Measurements from ENCODE around the gene FOXO6.
A peak's percentile ranks its signal among the peaks of the same experiment; 100 is the strongest.

Gene FOXO6

DNA sequence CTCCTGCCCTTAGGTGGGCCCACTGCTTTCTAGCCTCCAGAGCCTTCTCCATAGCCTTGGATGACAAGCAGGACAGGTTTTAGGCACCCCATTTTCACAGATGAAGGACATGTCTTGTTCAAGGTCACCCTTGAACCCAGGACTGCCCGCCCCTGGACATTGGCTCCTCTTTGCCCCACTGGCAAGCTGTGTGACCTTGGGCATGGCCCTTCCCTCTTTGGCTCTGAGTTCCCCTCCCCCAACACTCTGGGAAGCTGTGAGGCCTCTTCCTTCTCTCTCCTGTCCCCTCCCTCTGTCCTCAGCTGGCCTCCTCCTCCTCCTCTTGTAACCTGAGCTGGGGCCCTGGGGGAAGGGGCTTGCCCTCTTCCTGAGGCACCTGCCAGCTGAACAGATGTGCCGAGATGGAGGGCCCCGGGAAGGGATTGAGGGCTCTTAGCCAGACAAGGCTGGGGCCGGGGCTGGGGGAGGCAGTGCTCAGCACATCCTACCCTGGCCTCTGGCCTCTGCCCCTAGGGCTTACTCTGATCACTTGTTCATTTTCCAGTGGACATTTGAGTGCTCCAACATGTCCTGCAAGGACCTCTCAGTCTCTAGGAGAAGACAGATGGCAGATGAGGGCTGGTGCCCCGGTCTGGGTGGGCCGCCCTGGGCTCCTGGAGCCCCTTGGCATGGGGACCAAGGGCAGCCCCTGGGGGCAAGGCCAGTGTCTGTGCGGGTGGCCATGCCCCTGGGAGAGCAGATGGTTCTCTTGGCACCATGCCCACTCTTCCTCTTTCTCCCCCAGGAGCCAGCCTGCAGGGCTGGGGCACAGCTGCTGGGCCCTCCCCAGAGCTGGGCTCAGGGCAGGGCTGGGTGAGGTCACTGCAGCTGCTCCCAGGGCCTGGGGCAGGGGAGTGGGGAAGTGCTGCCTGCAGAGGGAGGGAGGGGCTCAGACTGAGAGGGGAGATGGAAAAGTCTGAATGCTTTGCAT lies 10.7 kb downstream of the FOXO6 start:
- Histone ChIP-seq H3K4me1 (ENCODE audit: control insufficient read depth in 1 of 2, insufficient read depth in 2 of 2, low read length in 2 of 2) (peaks cover 0 to 14% of the 10 kb centered on the region in 2 donors), H3K27me3 (ENCODE audit: low read depth, low read length) (peaks cover 15% of the 10 kb centered on the region), H3K36me3 (ENCODE audit: control insufficient read depth in 1 of 2, insufficient read depth in 2 of 2, low read length in 2 of 2) (no peaks in the 10 kb centered on the region), H3K9me3 (ENCODE audit: control insufficient read depth in 1 of 2, low read length in 2 of 2) (no peaks in the 10 kb centered on the region), H3K4me3 (ENCODE audit: low read depth in 1 of 2, low read length in 2 of 2) (no peak overlapping the region), H3K27ac (ENCODE audit: low read length) (no peak overlapping the region)

DNA sequence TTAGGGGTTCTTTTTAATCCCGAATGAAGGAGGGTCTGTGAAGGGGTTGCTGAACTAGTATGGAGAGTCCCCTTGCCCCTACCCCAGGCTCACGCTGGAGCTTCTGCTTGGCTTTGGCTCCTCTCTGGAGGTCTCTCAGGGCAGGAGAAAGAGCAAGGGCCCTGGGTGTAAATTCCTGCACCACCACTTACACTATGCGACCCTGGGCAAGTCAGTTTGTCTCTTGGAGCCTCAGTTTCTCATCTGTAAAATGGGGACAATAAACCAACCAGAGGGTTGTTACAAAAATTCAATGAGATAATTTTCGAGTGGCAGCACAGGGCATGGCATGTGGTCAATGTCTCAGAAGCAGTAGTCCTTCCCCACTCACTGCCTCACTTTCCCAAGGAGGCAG lies 11.4 kb downstream of the FOXO6 start:
- no peak overlapping the region for H3K27ac ChIP-seq (ENCODE audit: low read length)

GRCh38 chr1:41373373-41373772 lies 12.1 kb downstream of the FOXO6 start:
- Histone ChIP-seq H3K4me1 (ENCODE audit: control insufficient read depth in 1 of 2, insufficient read depth in 2 of 2, low read length in 2 of 2) (peaks cover 0 to 13% of the 10 kb centered on the region in 2 donors), H3K4me3 (ENCODE audit: low read depth in 1 of 2, low read length in 2 of 2) (no peak overlapping the region), H3K36me3 (ENCODE audit: control insufficient read depth in 1 of 2, insufficient read depth in 2 of 2, low read length in 2 of 2) (peaks cover 0 to 9% of the 10 kb centered on the region in 2 donors), H3K27ac (ENCODE audit: low read length) (no peak overlapping the region), H3K27me3 (ENCODE audit: low read depth, low read length) (peaks cover under 1% of the 10 kb centered on the region), H3K9me3 (ENCODE audit: control insufficient read depth in 1 of 2, low read length in 2 of 2) (no peaks in the 10 kb centered on the region)

More for the DNA sequence above, 11.4 kb downstream of the FOXO6 start:
- Histone ChIP-seq H3K9me3 (ENCODE audit: control insufficient read depth in 1 of 2, low read length in 2 of 2) (no peaks in the 10 kb centered on the region), H3K4me3 (ENCODE audit: low read depth in 1 of 2, low read length in 2 of 2) (no peak overlapping the region), H3K27me3 (ENCODE audit: low read depth, low read length) (peaks cover 8% of the 10 kb centered on the region), H3K36me3 (ENCODE audit: control insufficient read depth in 1 of 2, insufficient read depth in 2 of 2, low read length in 2 of 2) (peaks cover 0 to 6% of the 10 kb centered on the region in 2 donors), H3K4me1 (ENCODE audit: control insufficient read depth in 1 of 2, insufficient read depth in 2 of 2, low read length in 2 of 2) (peaks cover 0 to 13% of the 10 kb centered on the region in 2 donors)

DNA sequence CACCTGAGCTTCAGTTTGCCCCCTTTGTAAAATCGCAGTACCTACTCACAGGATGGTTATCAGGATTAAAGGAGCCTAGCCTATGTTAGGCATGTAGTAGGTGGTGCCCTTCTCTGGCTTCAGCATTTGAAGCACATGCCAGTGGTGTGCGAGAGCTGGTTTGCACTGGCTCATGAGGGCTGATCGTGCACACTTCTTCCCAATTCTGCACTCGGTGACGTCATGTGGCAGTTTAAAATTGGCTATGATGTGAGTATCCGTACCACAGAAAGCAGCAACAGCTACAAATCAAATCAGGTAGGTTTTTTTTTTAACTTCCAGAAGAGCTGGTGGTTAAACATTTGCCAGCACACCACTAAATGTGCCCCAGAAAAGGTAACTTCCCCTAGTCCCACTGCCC lies 13.5 kb downstream of the FOXO6 start:
- Histone ChIP-seq H3K9me3 (ENCODE audit: control insufficient read depth in 1 of 2, low read length in 2 of 2) (no peaks in the 10 kb centered on the region), H3K27me3 (ENCODE audit: low read depth, low read length) (no peaks in the 10 kb centered on the region), H3K4me1 (ENCODE audit: control insufficient read depth in 1 of 2, insufficient read depth in 2 of 2, low read length in 2 of 2) (peaks cover 0 to 13% of the 10 kb centered on the region in 2 donors), H3K27ac (ENCODE audit: low read length) (no peak overlapping the region), H3K4me3 (ENCODE audit: low read depth in 1 of 2, low read length in 2 of 2) (no peak overlapping the region), H3K36me3 (ENCODE audit: control insufficient read depth in 1 of 2, insufficient read depth in 2 of 2, low read length in 2 of 2) (peaks cover 0 to 9% of the 10 kb centered on the region in 2 donors)

GRCh38 chr1:41377397-41377796 lies 16.2 kb downstream of the FOXO6 start:
- Histone ChIP-seq H3K27me3 (ENCODE audit: low read depth, low read length) (no peaks in the 10 kb centered on the region), H3K27ac (ENCODE audit: low read length) (no peak overlapping the region), H3K4me1 (ENCODE audit: control insufficient read depth in 1 of 2, insufficient read depth in 2 of 2, low read length in 2 of 2) (peaks cover 0 to 20% of the 10 kb centered on the region in 2 donors), H3K4me3 (ENCODE audit: low read depth in 1 of 2, low read length in 2 of 2) (no peak overlapping the region), H3K36me3 (ENCODE audit: control insufficient read depth in 1 of 2, insufficient read depth in 2 of 2, low read length in 2 of 2) (peaks cover 0 to 9% of the 10 kb centered on the region in 2 donors), H3K9me3 (ENCODE audit: control insufficient read depth in 1 of 2, low read length in 2 of 2) (no peaks in the 10 kb centered on the region)

GRCh38 chr1:41378222-41378621 lies 17.0 kb downstream of the FOXO6 start:
- Histone ChIP-seq H3K4me3 (ENCODE audit: low read depth in 1 of 2, low read length in 2 of 2) (no peak overlapping the region), H3K27me3 (ENCODE audit: low read depth, low read length) (no peaks in the 10 kb centered on the region), H3K36me3 (ENCODE audit: control insufficient read depth in 1 of 2, insufficient read depth in 2 of 2, low read length in 2 of 2) (peaks cover 0 to 9% of the 10 kb centered on the region in 2 donors), H3K9me3 (ENCODE audit: control insufficient read depth in 1 of 2, low read length in 2 of 2) (no peaks in the 10 kb centered on the region), H3K27ac (ENCODE audit: low read length) (no peak overlapping the region), H3K4me1 (ENCODE audit: control insufficient read depth in 1 of 2, insufficient read depth in 2 of 2, low read length in 2 of 2) (peaks cover 0 to 21% of the 10 kb centered on the region in 2 donors)

DNA sequence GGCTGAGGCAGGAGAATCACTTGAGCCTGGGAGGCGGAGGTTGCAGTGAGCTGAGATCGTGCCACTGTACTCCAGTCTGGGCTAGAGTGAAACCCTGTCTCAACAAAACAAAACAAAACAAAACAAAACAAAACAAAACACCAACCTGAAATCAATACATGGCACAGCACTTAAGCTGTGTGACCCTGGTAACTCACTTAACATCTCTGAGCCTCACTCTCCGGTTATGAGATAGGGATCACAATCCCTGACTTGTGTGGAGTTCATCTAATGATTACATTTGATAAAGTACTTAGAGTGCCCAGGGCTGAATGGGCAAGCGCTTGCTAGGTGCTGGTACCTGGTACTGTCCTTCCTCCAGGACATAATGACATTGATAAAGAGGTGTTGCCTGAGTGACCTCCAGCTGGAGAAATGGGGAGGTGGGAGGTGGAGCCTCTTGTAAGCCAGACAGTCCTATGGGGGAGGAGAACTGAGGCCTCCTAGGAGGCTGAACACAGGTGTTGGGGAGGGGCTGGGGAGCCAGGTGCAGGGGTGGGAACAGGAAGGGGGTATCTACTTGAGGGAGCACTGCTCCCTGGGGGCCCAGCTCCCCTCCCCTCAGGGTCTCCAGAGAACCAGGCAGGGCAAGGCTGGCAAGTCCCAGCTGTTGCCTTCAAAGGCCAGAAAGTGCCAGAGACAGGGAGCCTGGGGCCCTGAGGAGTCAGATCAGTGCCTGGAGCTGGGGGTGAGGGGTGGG lies 17.9 kb downstream of the FOXO6 start:
- Histone ChIP-seq H3K4me3 (ENCODE audit: low read depth in 1 of 2, low read length in 2 of 2) (no peak overlapping the region), H3K9me3 (ENCODE audit: control insufficient read depth in 1 of 2, low read length in 2 of 2) (no peaks in the 10 kb centered on the region), H3K27ac (ENCODE audit: low read length) (no peak overlapping the region), H3K4me1 (ENCODE audit: control insufficient read depth in 1 of 2, insufficient read depth in 2 of 2, low read length in 2 of 2) (peaks cover 0 to 27% of the 10 kb centered on the region in 2 donors), H3K27me3 (ENCODE audit: low read depth, low read length) (no peaks in the 10 kb centered on the region), H3K36me3 (ENCODE audit: control insufficient read depth in 1 of 2, insufficient read depth in 2 of 2, low read length in 2 of 2) (peaks cover 0 to 9% of the 10 kb centered on the region in 2 donors)

- peaks cover 0 to 27% of the 10 kb centered on the region in 2 donors for H3K4me1 ChIP-seq (ENCODE audit: control insufficient read depth in 1 of 2, insufficient read depth in 2 of 2, low read length in 2 of 2)
- H3K9me3 ChIP-seq (ENCODE audit: control insufficient read depth in 1 of 2, low read length in 2 of 2), result no peaks in the 10 kb centered on the region
- H3K27ac ChIP-seq (ENCODE audit: low read length), result no peak overlapping the region
Observed at GRCh38 chr1:41379738-41380130, 18.5 kb downstream of the FOXO6 start.

DNA sequence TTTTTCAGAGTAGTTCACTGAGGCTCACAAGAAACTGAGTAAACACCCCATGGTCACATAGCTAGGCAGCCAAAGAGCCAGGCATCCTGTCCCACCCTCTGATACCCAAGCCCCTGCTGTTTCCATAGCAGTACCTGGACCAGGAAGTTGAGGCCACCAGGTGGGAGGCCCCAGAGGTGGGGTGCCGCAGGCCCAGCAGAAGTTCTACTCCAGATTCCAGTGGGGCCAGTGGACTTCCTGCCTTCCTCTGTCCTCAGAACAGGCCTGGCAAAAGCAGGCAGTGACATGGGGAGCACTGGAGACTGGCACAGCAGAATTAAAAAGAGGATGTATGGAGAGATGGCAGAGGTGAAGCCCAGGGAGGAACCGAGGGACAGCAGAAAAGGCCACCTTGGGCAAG lies 19.0 kb downstream of the FOXO6 start:
- no peak overlapping the region for H3K27ac ChIP-seq (ENCODE audit: low read length)
- H3K4me3 ChIP-seq (ENCODE audit: low read depth in 1 of 2, low read length in 2 of 2), result peak overlapping the region in 1 of 2 donors; percentile 63
- H3K4me1 ChIP-seq (ENCODE audit: control insufficient read depth in 1 of 2, insufficient read depth in 2 of 2, low read length in 2 of 2), result peaks cover 0 to 27% of the 10 kb centered on the region in 2 donors
- H3K36me3 ChIP-seq (ENCODE audit: control insufficient read depth in 1 of 2, insufficient read depth in 2 of 2, low read length in 2 of 2), result peaks cover 0 to 9% of the 10 kb centered on the region in 2 donors
- no peaks in the 10 kb centered on the region for H3K9me3 ChIP-seq (ENCODE audit: control insufficient read depth in 1 of 2, low read length in 2 of 2)
- H3K27me3 ChIP-seq (ENCODE audit: low read depth, low read length), result no peaks in the 10 kb centered on the region

More at GRCh38 chr1:41379738-41380130, 18.5 kb downstream of the FOXO6 start:
- peaks cover 0 to 9% of the 10 kb centered on the region in 2 donors for H3K36me3 ChIP-seq (ENCODE audit: control insufficient read depth in 1 of 2, insufficient read depth in 2 of 2, low read length in 2 of 2)
- no peaks in the 10 kb centered on the region for H3K27me3 ChIP-seq (ENCODE audit: low read depth, low read length)
- no peak overlapping the region for H3K4me3 ChIP-seq (ENCODE audit: low read depth in 1 of 2, low read length in 2 of 2)

GRCh38 chr1:41380979-41381691 lies 19.9 kb downstream of the FOXO6 start:
- H3K27me3 ChIP-seq (ENCODE audit: low read depth, low read length), result no peaks in the 10 kb centered on the region
- H3K4me3 ChIP-seq (ENCODE audit: low read depth in 1 of 2, low read length in 2 of 2), result peak overlapping the region; percentile 42 to 63
- H3K4me1 ChIP-seq (ENCODE audit: control insufficient read depth in 1 of 2, insufficient read depth in 2 of 2, low read length in 2 of 2), result peaks cover 0 to 27% of the 10 kb centered on the region in 2 donors
- no peak overlapping the region for H3K27ac ChIP-seq (ENCODE audit: low read length)
- peaks cover 0 to 9% of the 10 kb centered on the region in 2 donors for H3K36me3 ChIP-seq (ENCODE audit: control insufficient read depth in 1 of 2, insufficient read depth in 2 of 2, low read length in 2 of 2)
- H3K9me3 ChIP-seq (ENCODE audit: control insufficient read depth in 1 of 2, low read length in 2 of 2), result no peaks in the 10 kb centered on the region
